ENCODE measurements around the gene SYNPO2. TPM values are rescaled to one million over a fixed set of nuclear protein-coding genes. Genes with fewer than 3 reads are reported as not detected.

SYNPO2 gene
- total and polyA plus RNA-seq, 8 donors: 2.8 to 30.7 (median 4.6) TPM

DNA sequence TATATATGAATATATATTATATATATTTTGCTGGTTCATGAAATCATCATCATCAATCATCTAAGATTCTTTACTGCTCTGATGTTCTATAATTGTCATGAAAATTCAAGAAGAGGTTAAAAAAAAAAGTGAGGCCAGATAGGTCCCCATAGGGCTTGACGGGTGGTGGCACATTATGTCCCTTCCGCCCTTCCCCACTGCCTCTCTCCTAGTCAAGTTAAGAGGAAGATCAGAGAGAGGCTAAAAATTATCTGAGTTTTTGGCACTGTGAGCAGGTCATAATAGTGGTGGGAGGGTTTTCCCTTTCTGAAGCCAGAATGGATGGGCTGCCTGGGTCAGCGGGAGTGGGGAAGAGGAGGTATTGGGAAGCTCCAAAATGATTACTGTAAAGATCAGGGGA, 5.4 kb downstream of the SYNPO2 start:
- H3K4me3 ChIP-seq: no peak overlapping the region
- intact Hi-C loops (cut with DNase I): loop anchor here in 1 of 2 donors (5.0 kb wide), 1 partner anchor 122 kb away; no protein-coding TSS in a partner anchor

DNA sequence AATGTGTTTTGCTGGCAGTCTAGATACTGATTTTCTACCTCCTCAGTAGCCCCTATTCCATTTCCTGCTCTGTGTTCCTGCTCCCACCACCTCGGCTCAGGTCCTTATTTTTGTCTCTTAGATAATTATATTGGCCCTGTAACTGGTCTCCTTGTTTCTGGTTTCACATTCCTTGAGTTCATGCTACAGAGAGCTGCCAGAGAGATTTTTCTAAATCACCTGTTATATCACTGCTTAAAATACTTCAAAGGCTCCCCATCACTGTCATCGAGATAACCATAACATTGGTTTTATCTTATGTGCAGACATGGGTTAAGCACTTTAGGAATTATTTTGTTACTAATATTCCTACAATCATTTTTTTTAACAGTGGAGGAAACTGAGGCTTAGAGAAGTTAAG, 9.6 kb downstream of the SYNPO2 start:
- intact Hi-C loops (cut with DNase I): no loop called here
- ATAC-seq: no peak
- H3K4me3 ChIP-seq: no peak overlapping the region
- H3K27ac ChIP-seq: no peak overlapping the region
- DNase-seq: no peak
- TF ChIP-seq, protein P1, sequence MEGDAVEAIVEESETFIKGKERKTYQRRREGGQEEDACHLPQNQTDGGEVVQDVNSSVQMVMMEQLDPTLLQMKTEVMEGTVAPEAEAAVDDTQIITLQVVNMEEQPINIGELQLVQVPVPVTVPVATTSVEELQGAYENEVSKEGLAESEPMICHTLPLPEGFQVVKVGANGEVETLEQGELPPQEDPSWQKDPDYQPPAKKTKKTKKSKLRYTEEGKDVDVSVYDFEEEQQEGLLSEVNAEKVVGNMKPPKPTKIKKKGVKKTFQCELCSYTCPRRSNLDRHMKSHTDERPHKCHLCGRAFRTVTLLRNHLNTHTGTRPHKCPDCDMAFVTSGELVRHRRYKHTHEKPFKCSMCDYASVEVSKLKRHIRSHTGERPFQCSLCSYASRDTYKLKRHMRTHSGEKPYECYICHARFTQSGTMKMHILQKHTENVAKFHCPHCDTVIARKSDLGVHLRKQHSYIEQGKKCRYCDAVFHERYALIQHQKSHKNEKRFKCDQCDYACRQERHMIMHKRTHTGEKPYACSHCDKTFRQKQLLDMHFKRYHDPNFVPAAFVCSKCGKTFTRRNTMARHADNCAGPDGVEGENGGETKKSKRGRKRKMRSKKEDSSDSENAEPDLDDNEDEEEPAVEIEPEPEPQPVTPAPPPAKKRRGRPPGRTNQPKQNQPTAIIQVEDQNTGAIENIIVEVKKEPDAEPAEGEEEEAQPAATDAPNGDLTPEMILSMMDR (IDR thresholded peaks at IDR 0.05): no peak
- no peaks in the 10 kb centered on the region for H3K4me1 ChIP-seq
- no peaks in the 10 kb centered on the region for H3K27me3 ChIP-seq
- no peaks in the 10 kb centered on the region for H3K9me3 ChIP-seq
- H3K36me3 ChIP-seq: no peaks in the 10 kb centered on the region

More for the DNA sequence above, 5.4 kb downstream of the SYNPO2 start:
- TF ChIP-seq, protein P1 (IDR thresholded peaks at IDR 0.05): no peak
- DNase-seq (no peak), ATAC-seq (no peak)
- Histone ChIP-seq H3K27ac (no peak overlapping the region), H3K9me3 (no peaks in the 10 kb centered on the region), H3K4me1 (peaks cover 0 to 6% of the 10 kb centered on the region in 2 donors), H3K36me3 (no peaks in the 10 kb centered on the region), H3K27me3 (peaks cover 0 to 10% of the 10 kb centered on the region in 2 donors)

DNA sequence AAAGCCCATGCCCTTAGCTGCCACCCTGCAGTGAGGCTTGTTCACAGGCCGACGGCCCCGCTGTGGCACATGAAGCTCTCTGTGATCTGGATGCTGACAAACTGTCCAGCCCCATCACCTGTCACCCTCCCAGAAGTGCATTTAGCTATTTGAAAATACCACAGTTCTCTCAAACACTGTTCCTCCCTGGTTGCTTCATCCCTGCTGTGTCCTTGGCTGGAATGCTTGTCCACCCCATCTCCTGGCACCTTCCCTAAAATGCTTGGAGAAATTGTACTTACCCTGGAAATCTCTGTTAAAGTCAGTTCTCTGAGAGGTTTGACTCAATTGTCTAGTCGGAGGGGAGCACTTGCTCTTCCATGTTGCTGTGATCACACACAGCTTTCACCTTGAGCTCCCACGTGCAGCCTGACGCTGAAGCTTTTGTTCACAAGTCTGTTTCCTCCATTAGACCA, 10.1 kb downstream of the SYNPO2 start:
- TF ChIP-seq, protein P1 (IDR thresholded peaks at IDR 0.05): no peak
- H3K9me3 ChIP-seq: no peaks in the 10 kb centered on the region
- ATAC-seq (no peak), DNase-seq (no peak)
- no peak overlapping the region for H3K27ac ChIP-seq
- no peaks in the 10 kb centered on the region for H3K36me3 ChIP-seq
- intact Hi-C loops (cut with DNase I): no loop called here
- H3K4me1 ChIP-seq: no peaks in the 10 kb centered on the region
- H3K27me3 ChIP-seq: no peaks in the 10 kb centered on the region
- H3K4me3 ChIP-seq: no peak overlapping the region

DNA sequence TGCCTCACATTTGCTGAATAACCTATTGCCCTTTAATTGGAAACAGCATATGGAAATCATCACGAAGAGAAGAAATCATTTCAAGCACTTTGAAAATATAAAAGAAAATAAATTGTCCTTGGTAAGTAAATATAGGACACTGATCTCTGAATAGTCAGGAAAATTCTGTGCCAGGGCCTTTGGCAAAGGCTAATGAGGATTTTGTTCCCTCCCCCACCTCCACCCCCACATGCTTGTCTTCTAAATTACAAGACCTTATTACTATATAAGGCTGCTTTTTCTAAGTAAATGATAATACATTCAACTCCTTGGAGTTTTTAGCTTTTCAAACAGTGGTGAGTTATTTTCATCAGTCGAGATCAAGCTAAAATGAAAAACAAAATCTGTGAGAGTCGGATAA, 15.8 kb downstream of the SYNPO2 start:
- intact Hi-C loops (cut with DNase I): no loop called here
- TF ChIP-seq, protein P1 (IDR thresholded peaks at IDR 0.05): no peak
- no peaks in the 10 kb centered on the region for H3K36me3 ChIP-seq
- H3K27me3 ChIP-seq: no peaks in the 10 kb centered on the region
- no peak overlapping the region for H3K27ac ChIP-seq
- no peaks in the 10 kb centered on the region for H3K9me3 ChIP-seq
- DNase-seq (no peak), ATAC-seq (no peak)
- no peak overlapping the region for H3K4me3 ChIP-seq
- peaks cover 0 to 8% of the 10 kb centered on the region in 2 donors for H3K4me1 ChIP-seq

DNA sequence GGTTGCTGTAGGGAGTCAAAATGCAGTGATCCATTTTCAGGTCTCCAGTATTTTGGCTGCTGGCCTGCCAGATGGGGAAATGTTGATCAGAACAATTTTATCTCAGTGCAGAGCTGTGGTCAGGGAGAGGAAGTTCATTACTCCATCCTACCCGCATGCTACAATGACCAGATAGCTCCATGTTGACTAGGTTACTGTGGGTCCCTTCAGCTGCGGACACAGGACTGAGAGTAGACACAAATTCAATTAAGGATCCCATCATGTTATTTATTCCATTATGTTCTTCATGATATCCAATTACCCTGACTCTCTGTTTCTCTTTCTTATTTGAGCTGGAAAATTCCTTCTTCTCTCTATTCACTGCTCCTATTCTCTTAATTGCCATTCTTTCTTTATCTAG, 16.3 kb downstream of the SYNPO2 start:
- intact Hi-C loops (cut with DNase I): no loop called here
- DNase-seq: no peak
- ATAC-seq: no peak
- no peak overlapping the region for H3K27ac ChIP-seq
- H3K4me3 ChIP-seq: no peak overlapping the region
- H3K4me1 ChIP-seq: peaks cover 0 to 8% of the 10 kb centered on the region in 2 donors
- TF ChIP-seq, protein P1 (IDR thresholded peaks at IDR 0.05): no peak
- no peaks in the 10 kb centered on the region for H3K9me3 ChIP-seq
- no peaks in the 10 kb centered on the region for H3K27me3 ChIP-seq
- H3K36me3 ChIP-seq: no peaks in the 10 kb centered on the region

Measured in left lung (tissue), 10 donors.